GM21717 (cell line): ENCODE data around the gene FBF1.

ENCODE experiments used
- ATAC-seq: cut with Tn5 transposase; IDR thresholded peaks from one replicate; pipeline ENCODE4 v1.9.1; 2021; ENCODE audit warnings: mild to moderate bottlenecking, moderate library complexity; ENCODE audit not compliant: unreplicated experiment

Gene FBF1

GRCh38 chr17:75950855-75951554, 10.2 kb upstream of the FBF1 start:
- ATAC-seq = no peak

GRCh38 chr17:75950421-75950820, 9.6 kb upstream of the FBF1 start:
- ATAC-seq = no peak

- no peak for ATAC-seq
Observed at GRCh38 chr17:75945211-75945610, 4.4 kb upstream of the FBF1 start.

GRCh38 chr17:75943491-75943890, 2.6 kb upstream of the FBF1 start:
- ATAC-seq = no peak

GRCh38 chr17:75942473-75942872, 1.6 kb upstream of the FBF1 start:
- ATAC-seq = no peak

- no peak for ATAC-seq
Observed at GRCh38 chr17:75941442-75941819, 589 bp upstream of the FBF1 start.

GRCh38 chr17:75937652-75938051, 3.2 kb downstream of the FBF1 start:
- no peak for ATAC-seq

- no peak for ATAC-seq
Observed at GRCh38 chr17:75933808-75934207, 7.0 kb downstream of the FBF1 start.

- ATAC-seq = no peak
Observed at GRCh38 chr17:75932852-75933251, 8.0 kb downstream of the FBF1 start.

- no peak for ATAC-seq
Observed at GRCh38 chr17:75931062-75931461, 9.8 kb downstream of the FBF1 start.

GRCh38 chr17:75927286-75927922, 13.4 kb downstream of the FBF1 start:
- no peak for ATAC-seq

GRCh38 chr17:75926456-75926855, 14.4 kb downstream of the FBF1 start:
- ATAC-seq = no peak

GRCh38 chr17:75925912-75926311, 14.9 kb downstream of the FBF1 start:
- ATAC-seq = no peak

- no peak for ATAC-seq
Observed at GRCh38 chr17:75925103-75925502, 15.7 kb downstream of the FBF1 start.

GRCh38 chr17:75922963-75923874, 17.6 kb downstream of the FBF1 start:
- no peak for ATAC-seq

- ATAC-seq = no peak
Observed at GRCh38 chr17:75922173-75922961, 18.5 kb downstream of the FBF1 start.

- no peak for ATAC-seq
Observed at GRCh38 chr17:75921596-75921995, 19.2 kb downstream of the FBF1 start.

GRCh38 chr17:75920045-75920560, 20.7 kb downstream of the FBF1 start:
- no peak for ATAC-seq

GRCh38 chr17:75919611-75920010, 21.2 kb downstream of the FBF1 start:
- ATAC-seq = no peak

GRCh38 chr17:75917917-75918445, 22.9 kb downstream of the FBF1 start:
- ATAC-seq = no peak
